HG03045 (cell line): Measurements from ENCODE around the gene DOCK1.

Experiments
- ATAC-seq: cut with Tn5 transposase; IDR thresholded peaks from one replicate; pipeline ENCODE4 v1.9.1; 2021; ENCODE audit warnings: mild to moderate bottlenecking, moderate library complexity; ENCODE audit not compliant: unreplicated experiment

DOCK1 gene

GRCh38 chr10:127374074-127374680 lies 468.9 kb downstream of the DOCK1 start:
- ATAC-seq, result no peak

- ATAC-seq, result no peak
These were observed 469.7 kb downstream of the DOCK1 start for GRCh38 chr10:127374901-127375300.

- ATAC-seq, result no peak
These were observed 470.2 kb downstream of the DOCK1 start for GRCh38 chr10:127375461-127375860.

GRCh38 chr10:127376071-127376470 lies 470.8 kb downstream of the DOCK1 start:
- ATAC-seq, result no peak

- ATAC-seq, result no peak
These were observed 473.4 kb downstream of the DOCK1 start for GRCh38 chr10:127378628-127379027.

- ATAC-seq, result no peak
These were observed 479.3 kb downstream of the DOCK1 start for GRCh38 chr10:127384532-127384931.

GRCh38 chr10:127385066-127385465 lies 479.8 kb downstream of the DOCK1 start:
- ATAC-seq, result no peak

GRCh38 chr10:127386606-127387327 lies 481.5 kb downstream of the DOCK1 start:
- no peak for ATAC-seq

- no peak for ATAC-seq
These were observed 486.6 kb downstream of the DOCK1 start for GRCh38 chr10:127391875-127392274.

GRCh38 chr10:127392351-127393235 lies 487.4 kb downstream of the DOCK1 start:
- no peak for ATAC-seq

- ATAC-seq, result no peak
These were observed 493.1 kb downstream of the DOCK1 start for GRCh38 chr10:127398140-127398970.

- no peak for ATAC-seq
These were observed 493.7 kb downstream of the DOCK1 start for GRCh38 chr10:127398971-127399365.

GRCh38 chr10:127399668-127400067 lies 494.4 kb downstream of the DOCK1 start:
- no peak for ATAC-seq

GRCh38 chr10:127400216-127400615 lies 495.0 kb downstream of the DOCK1 start:
- no peak for ATAC-seq

GRCh38 chr10:127402596-127403409 lies 497.6 kb downstream of the DOCK1 start:
- ATAC-seq, result no peak

GRCh38 chr10:127405221-127405620 lies 500.0 kb downstream of the DOCK1 start:
- no peak for ATAC-seq

GRCh38 chr10:127406018-127406550 lies 500.9 kb downstream of the DOCK1 start:
- no peak for ATAC-seq

- ATAC-seq, result no peak
These were observed 502.3 kb downstream of the DOCK1 start for GRCh38 chr10:127407551-127407950.

GRCh38 chr10:127408112-127408710 lies 503.0 kb downstream of the DOCK1 start:
- no peak for ATAC-seq
